CD4-positive, alpha-beta memory T cell (primary cell): ENCODE results near the gene FNBP1. TPM values are rescaled to one million over a fixed set of nuclear protein-coding genes. Genes with fewer than 3 reads are reported as not detected.

ENCODE experiments used
- CTCF ChIA-PET: fragments of 350-600 bp; sonication (Branson Sonifier 250); formaldehyde crosslinking; loops from one replicate; lab custom pipeline; 2021; ENCODE audit warnings: inconsistent platforms; ENCODE audit not compliant: partially characterized antibody; lab: Charles Lee
- POLR2A ChIA-PET: fragments of 350-600 bp; sonication (Branson Sonifier 250); formaldehyde crosslinking; loops from one replicate; lab custom pipeline; 2021; ENCODE audit not compliant: partially characterized antibody; lab: Charles Lee
- DNase-seq, 5 donors: peaks; one replicate each; pipeline versions ENCODE4 v3.0.0 to v3.0.0-alpha.2; 2020 to 2022; ENCODE audit warnings: mixed read lengths in 1 of 5
- H3K27ac ChIP-seq: one replicate; pipeline ENCODE4 v1.7.0; 2013; ENCODE audit warnings: low read depth, low read length
- H3K27me3 ChIP-seq: 2 replicates; pipeline ENCODE4 v1.7.0; 2013; ENCODE audit warnings: mild to moderate bottlenecking, low read length, moderate library complexity; ENCODE audit not compliant: insufficient read depth
- H3K36me3 ChIP-seq: 2 replicates; pipeline ENCODE4 v1.7.0; 2013; ENCODE audit warnings: mild to moderate bottlenecking, low read length, moderate library complexity; ENCODE audit not compliant: insufficient read depth
- H3K4me1 ChIP-seq: 2 replicates; pipeline ENCODE4 v1.7.0; 2013; ENCODE audit warnings: mild to moderate bottlenecking, low read length, moderate library complexity; ENCODE audit not compliant: insufficient read depth
- H3K4me3 ChIP-seq, 2 donors: one replicate each; pipeline ENCODE4 v1.7.0; 2013; ENCODE audit warnings: low read length in 2 of 2, mild to moderate bottlenecking in 1 of 2
- H3K9me3 ChIP-seq, 2 donors: one replicate each; pipeline ENCODE4 v1.7.0; 2013; ENCODE audit warnings: low read length in 2 of 2, control low read depth in 1 of 2; ENCODE audit not compliant: control insufficient read depth in 1 of 2
- H3K27ac Mint-ChIP-seq, 7 donors: one replicate each; pipeline ENCODE4 v1.8.0; 2020 to 2021; ENCODE audit warnings: mixed read lengths in 7 of 7, mild to moderate bottlenecking in 6 of 7, inconsistent platforms in 3 of 7, moderate library complexity in 3 of 7
- H3K27me3 Mint-ChIP-seq, 2 donors: one replicate each; pipeline ENCODE4 v1.8.0; 2020 to 2021; ENCODE audit warnings: mixed read lengths in 2 of 2
- H3K36me3 Mint-ChIP-seq, 2 donors: one replicate each; pipeline ENCODE4 v1.8.0; 2020 to 2021; ENCODE audit warnings: mixed read lengths in 2 of 2, inconsistent platforms in 1 of 2, mild to moderate bottlenecking in 1 of 2
- H3K4me1 Mint-ChIP-seq, 4 donors: one replicate each; pipeline ENCODE4 v1.8.0; 2020 to 2021; ENCODE audit warnings: mixed read lengths in 4 of 4, mild to moderate bottlenecking in 1 of 4
- H3K4me3 Mint-ChIP-seq, 8 donors: one replicate each; pipeline ENCODE4 v1.8.0; 2020 to 2021; ENCODE audit warnings: mixed read lengths in 8 of 8, mild to moderate bottlenecking in 7 of 8, moderate library complexity in 6 of 8, inconsistent platforms in 3 of 8
- H3K9me3 Mint-ChIP-seq, 8 donors: one replicate each; pipeline ENCODE4 v1.8.0; 2020 to 2021; ENCODE audit warnings: mixed read lengths in 8 of 8, mild to moderate bottlenecking in 5 of 8, inconsistent platforms in 3 of 8, moderate library complexity in 1 of 8
- intact Hi-C: fragments of 100-400 bp; cut with micrococcal nuclease; formaldehyde crosslinking; loops from one replicate; pipeline ENCODE4 v1.15.1; 2023
- polyA plus RNA-seq, 2 donors: library from polyadenylated mRNA; unstranded; fragments of 300-500 nt; fragmentation: Illumina TruSeq; gene quantifications; one replicate each; pipeline ENCODE4 v1.2.3, GENCODE V29; 2021
- total RNA-seq, 2 experiments: library from RNA; stranded (reverse); gene quantifications; one replicate each; pipeline ENCODE4 v1.2.3, GENCODE V29; 2021

The FNBP1 gene
- total and polyA plus RNA-seq, 4 experiments from 2014 or later: 143 to 202 (median 181) TPM

DNA sequence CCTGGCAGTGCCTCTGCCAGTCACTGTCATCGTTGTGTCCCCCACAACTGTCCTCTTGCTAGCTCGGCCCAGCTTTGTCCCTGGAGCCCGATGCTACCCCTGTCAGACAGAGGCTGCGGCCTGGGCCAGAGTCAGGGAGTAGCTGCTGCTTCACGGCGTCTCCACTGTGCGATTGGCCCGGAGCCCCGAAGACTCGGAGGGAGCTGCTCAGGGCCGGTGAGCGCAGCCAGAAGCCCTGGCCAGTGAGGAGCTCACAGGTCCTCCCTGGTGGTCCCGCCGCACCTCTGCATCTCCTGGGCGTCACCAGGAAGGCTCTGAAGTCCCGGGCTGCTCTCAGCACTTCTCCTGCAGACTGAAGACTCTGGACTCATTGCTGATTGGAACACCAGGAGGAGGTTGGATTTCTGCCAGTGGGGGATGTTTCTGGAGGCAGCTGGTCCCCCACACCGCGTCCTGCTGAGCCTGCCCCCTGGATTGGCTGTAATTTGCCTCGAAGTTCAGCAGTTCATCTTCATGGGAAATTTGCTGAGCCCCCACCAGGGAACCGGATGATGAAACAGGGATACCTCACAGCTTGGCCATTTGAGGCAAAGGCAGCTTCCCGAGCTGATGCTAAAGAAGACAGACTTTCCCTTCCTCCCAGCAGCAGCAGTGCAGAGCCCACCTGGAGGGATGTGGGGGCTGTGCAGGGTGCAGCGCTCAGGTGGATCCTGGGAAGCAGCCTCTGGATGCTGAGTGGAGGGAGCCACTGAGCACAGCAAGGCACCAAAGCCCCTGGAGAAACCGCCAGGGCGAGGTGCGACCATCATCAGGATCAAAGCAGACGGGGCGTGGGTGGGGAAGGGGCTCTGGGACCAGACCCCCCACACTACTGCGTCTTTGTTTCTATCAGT lies 162.1 kb downstream of the FNBP1 start:
- ChIA-PET POLR2A (interaction anchor here (0.8 to 18.1 kb wide), 5 partner anchors 8 to 62 kb away, joined by 3 to 423 read pairs (median 13); partner anchors contain the start of genes C9orf78 and USP20), CTCF (interaction anchor here (0.9 kb wide), 1 partner anchor 219 kb away, joined by 3 read pairs; no protein-coding TSS in a partner anchor)
- H3K27me3 Mint-ChIP-seq: no peaks in the 10 kb centered on the region
- H3K27me3 ChIP-seq: no peaks in the 10 kb centered on the region
- intact Hi-C loops: no loop called here
- no peak for DNase-seq
- H3K4me1 ChIP-seq: peaks cover 36% of the 10 kb centered on the region
- peaks cover 8 to 37% (median 23%) of the 10 kb centered on the region in 4 donors for H3K4me1 Mint-ChIP-seq
- peaks cover 19 to 46% of the 10 kb centered on the region in 2 donors for H3K36me3 Mint-ChIP-seq
- H3K9me3 Mint-ChIP-seq: peaks cover 0 to 2% (median 0%) of the 10 kb centered on the region in 8 donors
- no peak overlapping the region for H3K27ac ChIP-seq
- peaks cover 16% of the 10 kb centered on the region for H3K36me3 ChIP-seq
- no peaks in the 10 kb centered on the region for H3K9me3 ChIP-seq
- no peak overlapping the region for H3K4me3 Mint-ChIP-seq
- H3K27ac Mint-ChIP-seq: peak overlapping the region in 2 of 7 donors; percentile 24 to 55
- H3K4me3 ChIP-seq: no peak overlapping the region

DNA sequence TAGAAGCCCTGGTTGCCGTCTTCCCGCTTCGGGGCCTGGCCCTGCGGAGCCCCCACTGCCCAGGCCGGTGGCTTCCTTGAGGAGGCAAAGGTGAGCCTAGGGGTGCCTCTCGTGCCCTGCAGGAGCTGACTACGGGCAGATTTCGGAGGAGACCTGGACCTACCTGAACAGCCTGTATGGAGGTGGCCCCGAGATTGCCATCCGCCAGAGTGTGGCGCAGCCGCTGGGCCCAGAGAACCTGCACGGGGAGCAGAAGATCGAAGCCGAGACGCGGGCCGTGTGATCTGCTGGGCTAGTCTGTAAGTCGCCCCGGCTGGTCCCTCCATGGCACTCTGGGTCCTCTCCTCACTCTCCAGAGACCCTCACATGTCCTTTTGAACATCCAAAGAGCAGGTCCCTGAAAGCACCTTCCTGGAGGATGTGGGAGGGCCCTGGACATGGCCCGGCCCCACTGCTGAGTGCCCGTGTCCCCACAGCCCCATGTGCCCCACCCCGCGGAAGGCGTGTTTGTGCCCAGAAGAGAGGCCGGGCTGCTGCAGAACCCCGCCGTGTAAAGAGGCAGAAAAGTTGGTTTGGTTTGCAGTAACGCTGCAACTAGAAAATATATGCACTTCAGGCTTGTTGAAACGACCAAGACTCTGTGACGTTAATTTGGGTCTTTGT lies 162.9 kb downstream of the FNBP1 start:
- Histone ChIP-seq H3K9me3 (no peaks in the 10 kb centered on the region), H3K27me3 (no peaks in the 10 kb centered on the region), H3K36me3 (peaks cover 24% of the 10 kb centered on the region), H3K4me1 (peaks cover 36% of the 10 kb centered on the region), H3K4me3 (no peak overlapping the region), H3K27ac (no peak overlapping the region)
- CTCF ChIA-PET: interaction anchor here (0.9 kb wide), 1 partner anchor 220 kb away, joined by 3 read pairs; no protein-coding TSS in a partner anchor
- peaks cover 0 to 2% (median 0%) of the 10 kb centered on the region in 8 donors for H3K9me3 Mint-ChIP-seq
- DNase-seq: no peak
- H3K27me3 Mint-ChIP-seq: no peaks in the 10 kb centered on the region
- H3K36me3 Mint-ChIP-seq: peaks cover 19 to 43% of the 10 kb centered on the region in 2 donors
- peaks cover 8 to 36% (median 20%) of the 10 kb centered on the region in 4 donors for H3K4me1 Mint-ChIP-seq
- intact Hi-C loops: no loop called here
- H3K4me3 Mint-ChIP-seq: no peak overlapping the region
- H3K27ac Mint-ChIP-seq: peak overlapping the region in 4 of 7 donors; percentile 15 to 69 (median 40)
- POLR2A ChIA-PET: interaction anchor here (0.8 to 18.1 kb wide), 4 partner anchors 9 to 61 kb away, joined by 3 to 423 read pairs (median 8); no protein-coding TSS in a partner anchor

DNA sequence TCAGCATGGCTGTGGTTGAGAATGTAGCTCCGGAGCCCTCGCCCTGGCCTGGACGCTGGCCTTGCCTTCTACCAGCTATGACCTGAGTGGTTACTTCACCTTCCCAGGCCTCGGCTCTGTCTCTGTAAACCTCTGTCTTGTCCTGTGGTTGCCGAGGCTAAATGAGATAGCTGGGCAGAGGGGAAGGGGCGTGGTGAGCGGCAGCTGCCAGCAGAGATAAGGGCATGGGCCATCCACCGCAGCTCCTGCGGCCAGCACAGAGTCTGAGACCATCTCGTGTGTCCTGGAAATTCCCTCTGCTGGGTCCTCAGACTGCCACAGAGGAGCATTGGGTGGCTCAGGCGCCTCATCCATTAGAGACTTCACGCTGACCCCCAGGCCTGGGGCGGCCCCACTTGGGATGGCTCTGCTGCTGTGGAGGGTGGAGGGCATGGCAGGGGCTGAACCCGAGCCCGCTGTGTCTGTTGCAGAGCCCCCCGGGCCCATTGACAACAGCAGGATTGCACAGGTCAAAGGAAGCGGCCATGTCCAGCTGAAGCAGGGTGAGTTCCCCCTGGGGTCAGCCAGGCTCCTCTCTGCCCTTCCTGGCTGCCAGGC lies 163.8 kb downstream of the FNBP1 start:
- Histone ChIP-seq H3K27me3 (no peaks in the 10 kb centered on the region), H3K36me3 (peaks cover 33% of the 10 kb centered on the region), H3K27ac (no peak overlapping the region), H3K4me1 (peaks cover 29% of the 10 kb centered on the region), H3K4me3 (no peak overlapping the region), H3K9me3 (no peaks in the 10 kb centered on the region)
- Mint-ChIP-seq H3K27me3 (no peaks in the 10 kb centered on the region), H3K9me3 (peaks cover 0 to 6% (median 0%) of the 10 kb centered on the region in 8 donors), H3K27ac (peak overlapping the region in 3 of 7 donors; percentile 17 to 78 (median 74)), H3K4me1 (peaks cover 6 to 34% (median 13%) of the 10 kb centered on the region in 4 donors), H3K4me3 (no peak overlapping the region), H3K36me3 (peaks cover 25 to 42% of the 10 kb centered on the region in 2 donors)
- POLR2A ChIA-PET: interaction anchor here (1.5 to 18.1 kb wide), 4 partner anchors 10 to 160 kb away, joined by 5 to 423 read pairs (median 10); partner anchors contain the start of genes C9orf78 and USP20
- no peak for DNase-seq
- intact Hi-C loops: no loop called here
- CTCF ChIA-PET: interaction anchor here (1.0 kb wide), 1 partner anchor 12 kb away, joined by 3 read pairs; no protein-coding TSS in a partner anchor

DNA sequence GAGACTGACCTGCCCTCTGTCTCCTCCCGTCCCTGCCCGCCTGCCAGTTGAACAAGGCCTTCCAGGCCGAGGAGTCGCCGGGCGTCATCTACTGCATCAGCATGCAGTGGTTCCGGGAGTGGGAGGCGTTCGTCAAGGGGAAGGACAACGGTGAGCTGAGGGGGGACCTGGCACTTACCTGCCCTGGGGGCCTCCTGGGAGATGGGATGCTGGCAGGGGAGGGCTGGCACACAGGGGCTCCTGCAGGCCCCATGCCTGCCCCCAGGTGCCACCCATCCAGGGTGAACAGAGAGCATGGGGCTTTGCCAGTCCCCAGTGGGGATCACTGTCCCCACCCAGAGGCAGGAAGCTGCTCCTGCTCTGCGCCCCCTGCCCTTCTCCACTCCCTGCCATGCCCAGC lies 164.7 kb downstream of the FNBP1 start:
- Mint-ChIP-seq H3K4me1 (peaks cover under 1 to 35% (median 11%) of the 10 kb centered on the region in 4 donors), H3K4me3 (peak overlapping the region in 1 of 8 donors; percentile 36), H3K36me3 (peaks cover 33 to 48% of the 10 kb centered on the region in 2 donors), H3K27me3 (no peaks in the 10 kb centered on the region), H3K9me3 (peaks cover 0 to 6% (median 0%) of the 10 kb centered on the region in 8 donors), H3K27ac (peak overlapping the region in 5 of 7 donors; percentile 32 to 85 (median 78))
- ChIA-PET POLR2A (interaction anchor here (0.5 to 18.1 kb wide), 7 partner anchors 8 to 161 kb away, joined by 3 to 423 read pairs (median 5); partner anchors contain the start of genes C9orf78 and USP20), CTCF (interaction anchor here (1.0 kb wide), 1 partner anchor 11 kb away, joined by 3 read pairs; no protein-coding TSS in a partner anchor)
- intact Hi-C loops: no loop called here
- Histone ChIP-seq H3K27ac (no peak overlapping the region), H3K36me3 (peaks cover 42% of the 10 kb centered on the region), H3K4me1 (peaks cover 22% of the 10 kb centered on the region), H3K4me3 (no peak overlapping the region), H3K27me3 (no peaks in the 10 kb centered on the region), H3K9me3 (no peaks in the 10 kb centered on the region)
- no peak for DNase-seq

DNA sequence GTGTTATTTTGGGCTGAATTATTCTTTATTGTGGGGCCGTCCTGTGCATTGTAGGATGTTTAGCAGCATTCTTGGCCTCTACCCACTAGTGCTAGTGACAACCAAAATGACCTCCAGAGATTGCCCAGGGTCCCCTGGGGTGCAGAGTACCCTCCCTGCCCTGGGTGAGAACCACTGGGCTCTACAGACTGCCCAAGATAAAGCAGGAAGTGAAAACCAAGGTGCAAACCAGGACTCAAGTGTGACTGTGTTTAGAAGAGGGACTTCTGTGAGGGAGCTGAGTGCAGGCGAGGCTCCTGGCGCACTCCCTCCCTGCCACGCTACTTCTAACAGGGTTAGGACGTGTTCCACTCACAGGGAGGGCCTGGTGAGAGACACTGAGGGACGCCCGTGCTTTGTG lies 166.2 kb downstream of the FNBP1 start:
- ChIA-PET POLR2A (interaction anchor here (2.2 kb wide), 1 partner anchor 41 kb away, joined by 7 read pairs; the partner anchor contains the start of genes C9orf78 and USP20), CTCF (no interaction called here)
- intact Hi-C loops: no loop called here
- H3K4me1 Mint-ChIP-seq: peaks cover 8 to 45% (median 19%) of the 10 kb centered on the region in 4 donors
- peaks cover 40 to 51% of the 10 kb centered on the region in 2 donors for H3K36me3 Mint-ChIP-seq
- peaks cover 0 to 6% (median 0%) of the 10 kb centered on the region in 8 donors for H3K9me3 Mint-ChIP-seq
- Histone ChIP-seq H3K9me3 (no peaks in the 10 kb centered on the region), H3K4me1 (peaks cover 23% of the 10 kb centered on the region), H3K36me3 (peaks cover 33% of the 10 kb centered on the region), H3K4me3 (no peak overlapping the region), H3K27ac (peak overlapping the region; percentile 2), H3K27me3 (no peaks in the 10 kb centered on the region)
- peak overlapping the region in 6 of 7 donors; percentile 48 to 87 (median 76) for H3K27ac Mint-ChIP-seq
- DNase-seq: no peak
- no peaks in the 10 kb centered on the region for H3K27me3 Mint-ChIP-seq
- H3K4me3 Mint-ChIP-seq: peak overlapping the region in 2 of 8 donors; percentile 17 to 31

DNA sequence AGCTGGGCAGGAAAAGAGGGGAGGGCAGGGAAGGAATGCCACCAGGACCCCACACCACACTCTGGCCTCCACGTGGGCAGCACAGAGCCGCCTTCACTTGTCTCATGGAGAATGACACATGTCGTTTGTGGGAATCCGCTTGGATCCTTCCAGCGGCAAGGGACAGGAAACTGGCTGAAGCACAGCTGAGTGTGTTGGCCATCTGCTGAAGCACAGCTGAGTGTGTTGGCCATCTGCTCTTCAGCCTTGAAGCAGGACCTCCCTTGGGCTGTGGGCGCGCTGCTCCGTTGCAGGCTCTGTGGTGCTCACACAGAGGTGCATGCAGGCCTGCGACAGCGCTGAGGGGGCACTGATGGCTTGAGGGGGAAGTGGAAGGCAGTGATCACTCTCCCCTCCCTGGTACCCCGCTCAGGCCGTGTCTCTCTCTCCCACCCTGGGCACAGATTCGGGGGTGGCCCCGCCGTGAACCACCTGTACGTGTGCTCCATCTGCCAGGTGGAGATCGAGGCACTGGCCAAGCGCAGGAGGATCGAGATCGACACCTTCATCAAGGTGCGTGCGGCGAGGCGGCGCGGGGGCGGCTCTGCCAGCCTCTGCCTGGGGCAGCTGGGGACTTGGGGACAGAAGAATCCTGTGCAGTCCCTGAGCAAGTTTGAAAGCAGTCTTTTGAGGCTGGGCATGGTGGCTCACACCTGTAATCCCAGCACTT lies 167.1 kb downstream of the FNBP1 start:
- intact Hi-C loops: no loop called here
- H3K4me3 ChIP-seq: no peak overlapping the region
- H3K27ac Mint-ChIP-seq: peak overlapping the region in 3 of 7 donors; percentile 37 to 75 (median 41)
- H3K27me3 ChIP-seq: no peaks in the 10 kb centered on the region
- no peaks in the 10 kb centered on the region for H3K9me3 ChIP-seq
- H3K9me3 Mint-ChIP-seq: peaks cover 0 to 6% (median 0%) of the 10 kb centered on the region in 8 donors
- no peaks in the 10 kb centered on the region for H3K27me3 Mint-ChIP-seq
- H3K4me1 Mint-ChIP-seq: peaks cover 12 to 54% (median 27%) of the 10 kb centered on the region in 4 donors
- DNase-seq: no peak
- H3K36me3 Mint-ChIP-seq: peaks cover 47 to 49% of the 10 kb centered on the region in 2 donors
- peaks cover 33% of the 10 kb centered on the region for H3K36me3 ChIP-seq
- no peak overlapping the region for H3K4me3 Mint-ChIP-seq
- H3K27ac ChIP-seq: peak overlapping the region; percentile 28
- peaks cover 32% of the 10 kb centered on the region for H3K4me1 ChIP-seq
- ChIA-PET POLR2A (interaction anchor here (1.0 to 2.2 kb wide), 2 partner anchors 41 to 132 kb away, joined by 6 to 7 read pairs; partner anchors contain the start of genes C9orf78 and USP20), CTCF (interaction anchor here (1.0 kb wide), 1 partner anchor 9 kb away, joined by 3 read pairs; no protein-coding TSS in a partner anchor)
